GM19328 (cell line): Measurements from ENCODE around the gene MALRD1.

Experiments
- ATAC-seq: cut with Tn5 transposase; IDR thresholded peaks from one replicate; pipeline ENCODE4 v1.9.1; 2021; ENCODE audit warnings: mild to moderate bottlenecking, moderate library complexity; ENCODE audit not compliant: unreplicated experiment

Gene MALRD1

DNA sequence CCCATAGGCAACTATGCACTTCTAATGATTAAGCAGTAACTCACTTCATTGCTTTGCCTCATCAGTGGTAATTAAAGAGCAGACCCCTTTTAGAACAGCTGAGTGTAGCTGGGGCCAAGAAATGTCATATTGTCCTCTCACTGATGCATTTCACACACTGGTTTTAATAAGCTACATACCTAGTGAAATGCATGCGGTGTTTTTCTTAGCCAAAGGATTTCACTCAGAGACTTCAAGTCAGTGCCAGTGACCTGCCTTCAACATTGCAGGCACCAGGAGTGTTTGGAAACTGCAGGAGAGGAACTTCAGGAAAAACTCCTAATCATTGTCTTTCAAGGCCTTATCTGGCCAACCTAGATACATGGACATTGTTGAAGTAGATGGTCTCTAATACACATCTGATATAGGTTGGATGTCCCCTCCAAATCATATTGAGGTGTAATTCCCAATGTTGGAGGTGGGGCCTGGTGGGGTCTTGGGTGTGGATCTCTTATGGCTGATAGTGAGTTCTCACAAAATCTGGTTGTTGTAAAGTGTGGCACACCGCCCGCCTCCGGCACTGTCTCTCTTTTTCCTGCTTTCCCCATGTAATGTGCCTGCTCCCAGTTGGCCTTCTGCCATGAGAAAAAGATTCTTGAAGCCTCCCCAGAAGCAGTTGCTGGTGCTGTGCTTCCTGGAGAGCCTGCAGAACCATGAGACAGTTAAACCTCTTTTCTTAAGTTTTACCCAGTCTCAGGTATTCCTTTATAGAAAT is 515.0 kb downstream of the MALRD1 start:
- no peak for ATAC-seq

DNA sequence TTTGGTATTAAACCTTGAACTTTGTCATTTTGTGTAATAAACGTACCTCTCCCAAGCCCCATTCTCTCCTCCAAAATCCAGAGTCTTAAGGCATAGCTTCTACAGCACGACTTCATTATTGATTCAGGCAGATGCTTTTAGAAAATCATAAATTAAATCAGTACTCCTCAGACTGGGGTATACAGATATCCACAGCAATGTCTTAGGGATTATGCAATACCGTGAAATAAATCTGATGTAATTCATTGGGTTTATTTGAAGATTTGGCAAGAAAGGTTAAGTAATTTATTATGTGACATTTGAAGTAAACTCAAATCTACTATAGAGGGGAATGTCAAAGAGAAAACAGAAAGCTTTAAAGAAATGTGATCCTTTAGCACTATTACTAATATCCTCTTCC is 521.5 kb downstream of the MALRD1 start:
- no peak for ATAC-seq

DNA sequence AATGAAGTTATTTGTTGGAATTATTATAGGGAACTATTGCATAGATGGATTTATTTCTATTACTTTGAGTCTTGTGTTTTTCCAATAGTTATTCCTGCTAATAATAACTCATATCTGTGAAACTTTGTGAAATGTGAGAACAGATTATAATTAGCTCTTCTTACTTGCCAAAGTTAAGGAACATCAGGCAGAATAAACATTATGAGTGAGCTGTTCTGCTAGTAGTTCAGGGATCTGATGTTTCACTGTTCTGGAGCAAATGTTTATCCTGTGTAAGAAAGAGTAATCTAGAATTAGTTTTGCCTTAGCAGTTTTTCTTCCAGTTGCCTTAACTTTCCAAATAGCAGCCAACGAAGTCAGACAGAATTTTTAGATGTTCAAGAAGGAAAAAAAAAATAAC is 522.4 kb downstream of the MALRD1 start:
- no peak for ATAC-seq

DNA sequence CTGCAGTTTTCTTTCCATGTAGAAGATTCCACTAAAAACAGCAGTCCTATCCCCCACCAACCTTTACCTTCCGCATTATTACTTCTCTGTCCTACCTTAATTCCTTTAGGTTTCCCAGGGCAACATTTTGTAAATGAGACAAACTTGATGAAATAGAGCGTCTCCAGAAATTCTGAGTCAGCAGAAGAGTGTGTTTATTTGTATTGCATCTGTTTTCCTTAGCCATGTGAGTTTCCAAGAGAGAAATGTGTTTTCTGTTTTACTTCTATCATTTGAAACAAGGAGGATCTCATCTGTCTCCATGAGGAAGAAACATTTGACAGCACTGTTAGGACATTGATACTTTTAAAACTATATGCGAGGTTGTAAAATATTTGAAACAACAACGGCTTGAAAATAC is 523.5 kb downstream of the MALRD1 start:
- ATAC-seq = no peak

DNA sequence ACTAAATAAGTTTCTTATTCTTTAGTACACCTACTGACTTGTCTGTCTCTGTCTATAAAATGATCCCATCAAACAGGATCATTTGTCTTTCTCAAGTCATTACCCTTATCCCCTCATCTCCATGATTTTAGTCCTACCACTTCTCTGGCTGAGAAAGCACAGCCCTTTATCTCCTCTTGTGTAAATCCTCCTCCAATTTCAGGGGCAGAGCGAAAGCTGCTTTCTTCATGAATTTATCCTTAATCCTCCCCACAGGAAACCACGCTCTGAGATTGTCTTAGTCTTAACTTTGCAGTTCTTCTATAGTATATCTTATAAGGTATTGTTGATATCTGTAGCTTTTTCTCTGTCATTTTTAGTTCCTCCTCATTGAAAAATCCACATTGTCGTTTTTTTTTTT is 528.0 kb downstream of the MALRD1 start:
- no peak for ATAC-seq

DNA sequence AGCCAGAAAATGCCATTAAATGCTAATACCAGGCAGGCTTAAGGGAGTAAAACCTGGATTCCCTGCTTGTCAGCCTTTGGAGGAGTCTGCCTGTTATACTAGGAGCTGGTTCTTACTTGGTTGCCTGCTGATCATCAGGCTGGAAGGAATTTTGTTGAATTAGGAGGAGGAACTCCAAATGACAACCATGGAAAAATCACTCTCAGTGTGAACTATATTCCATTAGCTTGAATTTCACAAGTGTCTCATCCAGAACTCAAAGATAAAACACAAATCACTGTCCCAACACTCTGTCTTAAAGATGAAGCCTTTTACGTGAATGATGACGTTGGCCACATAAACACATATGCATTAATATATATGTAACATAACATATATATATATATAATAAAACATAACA is 528.8 kb downstream of the MALRD1 start:
- ATAC-seq = no peak

DNA sequence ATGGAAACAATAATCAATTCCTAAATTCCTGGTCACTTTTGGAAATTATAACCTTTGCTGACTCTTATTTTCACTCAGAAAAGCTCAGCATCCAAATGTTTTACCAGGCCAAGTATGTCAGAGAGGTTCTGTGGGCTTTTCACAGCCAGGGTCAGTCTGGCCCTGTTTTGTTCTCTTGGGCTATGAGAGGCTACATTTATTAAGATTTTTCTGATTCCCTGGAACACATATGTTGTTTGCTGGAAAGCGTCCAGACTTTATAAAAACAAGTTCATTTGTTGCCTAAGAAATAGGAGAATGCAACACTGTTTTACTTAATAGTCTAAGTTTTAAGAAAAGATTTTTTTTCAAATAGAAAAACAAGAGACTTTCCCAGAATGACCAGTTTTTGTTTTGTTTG is 529.2 kb downstream of the MALRD1 start:
- ATAC-seq = no peak

DNA sequence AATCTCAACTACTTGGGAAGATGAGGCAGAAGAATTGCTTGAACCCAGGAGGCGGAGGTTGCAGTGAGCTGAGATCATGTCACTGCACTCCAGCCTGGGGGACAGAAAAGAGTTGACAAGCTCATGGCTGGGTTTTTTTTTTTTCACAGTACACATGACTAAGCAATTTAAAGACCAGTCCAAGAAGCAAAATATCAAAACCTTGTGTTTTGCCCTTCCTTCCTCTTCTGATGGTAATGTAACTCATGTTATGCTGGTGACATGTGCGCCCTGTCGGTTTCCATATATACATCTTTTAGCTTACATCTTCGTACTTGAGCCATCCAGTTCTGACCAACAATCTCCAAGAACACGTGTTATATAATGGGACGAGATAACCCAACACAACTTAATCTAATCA is 530.0 kb downstream of the MALRD1 start:
- ATAC-seq = no peak

DNA sequence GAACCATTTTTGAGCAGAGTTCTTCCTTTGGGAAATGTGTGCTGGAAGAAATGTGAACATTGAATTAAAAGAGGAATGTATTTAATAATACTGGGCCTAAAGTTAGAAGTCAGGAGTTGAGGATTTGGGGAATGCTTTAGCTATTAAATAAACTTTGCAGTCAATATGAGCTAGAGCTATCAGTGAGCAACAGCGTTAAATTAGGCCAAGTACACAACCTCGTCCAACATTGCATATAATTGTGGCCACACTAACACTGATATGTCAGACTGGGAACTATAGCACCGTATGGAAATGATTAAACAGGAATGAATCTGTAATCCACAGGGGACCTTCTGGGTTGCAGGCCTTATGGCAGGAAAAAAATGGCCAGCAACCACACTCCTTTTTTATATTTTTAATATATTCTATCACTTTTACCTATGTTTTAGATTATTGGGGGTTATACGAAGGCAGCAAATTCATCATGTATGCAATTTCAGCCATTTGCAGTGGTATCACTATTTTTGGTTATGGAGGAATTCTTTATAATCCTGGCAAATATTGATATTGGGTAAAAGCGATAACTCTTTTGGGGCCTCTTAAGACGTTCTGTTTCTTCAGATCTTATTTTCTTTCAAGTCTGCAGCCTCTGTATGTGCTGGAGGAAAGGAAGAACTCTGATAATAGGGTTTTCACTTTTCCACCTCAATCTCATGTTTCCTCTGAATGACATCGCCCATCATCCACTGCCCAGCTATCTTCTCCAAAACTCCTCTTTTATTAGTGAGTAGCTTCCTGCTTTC is 531.4 kb downstream of the MALRD1 start:
- no peak for ATAC-seq

DNA sequence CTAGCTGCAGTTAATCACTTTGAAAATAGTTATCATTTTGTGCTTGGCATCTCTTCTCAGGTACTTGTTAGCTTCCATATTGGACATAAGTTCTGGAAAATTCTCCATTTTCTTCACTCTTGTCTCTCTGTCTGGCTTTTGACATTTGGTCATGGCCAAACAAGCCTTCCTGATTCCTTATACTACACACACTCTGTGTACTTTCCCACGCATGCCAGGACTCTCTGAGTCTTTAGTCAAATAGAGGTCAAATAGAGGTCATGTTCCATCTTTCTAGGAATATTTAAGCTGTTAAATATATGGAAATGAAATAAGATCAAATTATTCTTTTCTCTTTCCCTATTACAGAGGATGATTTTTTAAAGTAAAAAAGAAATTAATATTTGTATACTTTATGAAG is 532.1 kb downstream of the MALRD1 start:
- no peak for ATAC-seq

DNA sequence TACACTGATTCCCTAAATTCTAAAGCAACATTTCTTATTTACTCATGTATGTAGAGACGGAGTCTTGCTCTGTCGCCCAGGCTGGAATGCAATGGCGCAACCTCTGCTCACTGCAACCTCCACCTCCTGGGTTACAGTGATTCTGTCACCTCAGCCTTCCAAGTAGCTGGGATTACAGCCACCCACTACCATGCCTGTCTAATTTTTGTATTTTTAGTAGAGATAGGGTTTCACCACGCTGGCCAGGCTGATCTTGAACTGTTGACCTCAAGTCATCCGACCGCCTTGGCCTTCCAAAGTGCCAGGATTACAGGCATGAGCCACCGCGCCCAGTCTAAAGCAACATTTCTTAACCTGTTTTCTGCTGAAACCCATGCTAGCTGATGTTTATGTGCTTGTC is 540.0 kb downstream of the MALRD1 start:
- ATAC-seq = no peak

DNA sequence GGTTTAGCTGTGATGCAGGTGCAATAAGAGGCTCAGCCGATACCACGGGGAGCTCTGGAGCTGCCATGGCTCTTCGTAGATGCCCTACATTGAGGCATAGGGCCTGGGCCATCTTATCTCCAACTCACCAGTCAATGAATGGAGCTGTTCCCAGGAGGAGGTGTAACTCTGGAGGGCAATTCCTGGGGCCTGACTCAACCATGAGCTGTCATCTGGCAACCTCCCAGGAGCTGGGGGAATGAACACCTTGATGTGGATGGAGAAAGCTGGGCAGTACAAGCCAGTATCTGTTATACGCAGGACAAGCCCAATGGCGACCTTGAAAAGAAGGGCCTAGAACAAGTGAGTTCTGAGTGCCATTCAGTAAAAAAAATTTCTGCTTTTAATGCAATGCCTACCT is 543.7 kb downstream of the MALRD1 start:
- ATAC-seq = no peak

DNA sequence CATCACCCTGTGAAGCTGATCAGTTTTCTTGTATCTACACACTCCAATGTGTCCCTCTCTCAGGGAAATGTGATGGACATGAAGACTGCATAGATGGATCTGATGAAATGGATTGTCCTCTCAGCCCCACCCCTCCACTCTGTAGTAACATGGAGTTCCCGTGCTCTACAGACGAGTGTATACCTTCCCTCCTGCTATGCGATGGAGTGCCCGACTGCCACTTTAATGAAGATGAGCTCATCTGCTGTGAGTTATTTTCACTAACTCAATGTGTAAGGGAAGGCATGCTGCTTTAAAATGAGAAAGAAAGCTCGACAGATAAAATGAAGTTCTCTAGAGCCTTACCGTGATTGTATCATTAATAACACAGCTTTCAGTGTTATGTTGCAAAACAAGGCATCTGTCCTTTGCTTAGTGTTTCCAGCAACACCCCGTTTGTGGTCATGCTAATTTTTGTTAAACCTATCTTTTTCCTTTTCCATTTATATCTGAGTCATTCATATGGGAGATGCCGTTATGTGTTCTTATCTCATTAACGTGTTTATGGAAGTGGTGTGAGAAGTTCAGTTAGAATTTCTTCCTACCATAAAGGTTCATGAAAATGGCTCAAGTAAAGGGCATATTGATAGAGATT is 546.7 kb downstream of the MALRD1 start:
- ATAC-seq = no peak

DNA sequence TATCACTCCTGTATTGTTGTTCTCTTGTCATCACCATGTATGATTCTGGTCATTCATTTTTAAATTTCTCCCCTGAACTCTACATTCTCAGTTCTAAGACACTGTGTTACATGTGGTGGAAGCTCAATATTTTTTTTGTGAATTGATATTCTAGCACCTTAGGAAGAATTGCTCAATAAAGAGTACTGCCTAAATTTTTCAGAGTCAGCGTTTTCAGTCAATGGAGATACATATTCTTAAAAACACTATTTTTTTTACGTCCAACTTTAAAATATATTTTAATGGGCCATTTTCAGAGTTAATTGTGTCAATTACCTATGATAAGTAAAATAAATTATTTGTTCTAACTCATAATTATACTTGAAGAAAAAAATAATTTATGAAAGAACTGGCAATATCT is 557.2 kb downstream of the MALRD1 start:
- ATAC-seq = no peak

DNA sequence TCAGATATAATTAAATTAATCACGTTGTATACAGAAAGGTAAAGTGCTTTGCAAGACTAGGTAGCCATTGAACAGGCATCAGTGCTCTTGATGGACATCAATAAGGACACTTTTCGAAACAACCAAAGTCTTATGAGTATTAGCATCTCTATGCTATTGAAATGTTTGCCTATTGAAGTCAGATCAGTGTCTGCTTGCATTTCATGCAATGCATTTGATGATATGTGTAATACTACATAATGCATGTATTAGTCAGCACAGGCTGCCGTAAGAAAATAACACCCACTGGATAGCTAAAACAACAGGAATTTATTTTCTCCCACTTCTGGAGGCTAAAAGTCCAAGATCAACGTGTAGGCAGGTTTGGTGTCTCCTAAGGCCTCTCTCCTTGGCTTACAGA is 558.4 kb downstream of the MALRD1 start:
- no peak for ATAC-seq

DNA sequence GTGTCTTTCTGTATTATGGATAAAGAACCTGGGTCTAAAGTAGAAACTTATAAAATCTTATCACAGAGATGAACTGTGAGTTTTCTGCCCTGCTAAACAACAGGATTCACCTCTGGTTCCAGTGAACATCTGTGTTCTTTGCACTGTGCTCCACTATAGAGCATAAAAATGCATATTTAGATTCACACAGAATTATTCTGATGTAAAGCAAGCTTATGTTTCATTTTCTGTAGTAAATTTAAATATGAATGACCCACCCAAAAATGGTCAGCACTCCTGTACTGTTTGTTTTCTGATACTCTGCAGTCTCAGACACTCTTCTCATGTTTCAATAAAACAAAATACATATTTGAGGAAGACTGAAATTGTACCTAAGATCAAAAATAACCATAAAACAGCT is 563.2 kb downstream of the MALRD1 start:
- no peak for ATAC-seq

DNA sequence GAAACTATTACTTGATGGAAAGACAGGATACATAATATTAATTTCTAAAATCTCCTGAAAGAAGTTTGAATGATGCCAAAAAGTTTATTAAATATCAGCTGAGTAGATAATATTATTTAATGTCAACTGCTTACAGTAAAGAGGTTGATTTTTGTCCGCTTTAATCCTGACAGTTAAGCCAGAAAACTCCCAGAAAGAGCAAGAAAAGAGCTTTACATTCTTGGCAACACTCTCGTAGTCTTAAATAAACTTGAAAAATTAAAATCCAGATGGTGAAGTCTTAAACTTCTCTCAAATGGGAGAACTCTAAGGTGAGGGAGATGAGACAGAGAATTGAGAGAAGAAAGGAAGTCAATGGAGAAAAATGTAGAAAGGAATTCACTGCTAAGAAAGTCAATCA is 568.4 kb downstream of the MALRD1 start:
- no peak for ATAC-seq

DNA sequence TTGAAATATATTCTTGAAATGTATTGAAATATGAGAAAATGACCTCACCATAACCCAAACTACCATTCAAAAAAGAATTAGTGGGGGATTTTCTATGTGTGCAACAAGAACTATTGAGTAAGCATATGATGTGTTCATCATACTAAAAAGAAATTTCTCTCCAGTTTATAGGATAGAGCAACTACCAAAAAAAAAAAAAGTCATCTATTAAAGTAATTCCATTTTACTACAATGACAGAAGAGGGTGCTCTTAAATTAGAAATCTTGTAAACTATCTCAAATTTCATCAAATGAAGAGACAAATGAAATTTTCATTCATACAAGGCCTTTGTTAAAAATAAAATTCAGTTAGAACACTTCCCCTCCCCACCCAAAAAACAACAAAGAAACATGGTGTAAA is 572.2 kb downstream of the MALRD1 start:
- ATAC-seq = no peak

DNA sequence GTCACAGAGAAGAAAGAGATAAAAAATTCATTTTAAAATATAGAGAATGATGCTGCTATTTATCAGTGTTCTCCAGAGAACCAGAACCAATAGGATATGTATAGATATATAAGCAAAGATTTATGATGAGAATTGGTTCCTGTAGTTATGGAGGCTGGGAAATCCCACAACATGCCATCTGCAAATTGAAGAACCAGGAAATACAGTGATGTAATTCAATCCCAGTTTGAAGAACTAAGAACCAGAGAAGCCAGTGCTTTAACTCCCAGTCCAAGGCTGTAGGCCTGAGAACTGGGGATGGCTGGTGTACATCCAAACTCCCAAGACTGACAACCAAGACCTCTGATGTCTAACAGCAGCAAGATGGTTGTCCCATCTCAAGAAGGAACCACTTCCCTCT is 574.7 kb downstream of the MALRD1 start:
- ATAC-seq = no peak

DNA sequence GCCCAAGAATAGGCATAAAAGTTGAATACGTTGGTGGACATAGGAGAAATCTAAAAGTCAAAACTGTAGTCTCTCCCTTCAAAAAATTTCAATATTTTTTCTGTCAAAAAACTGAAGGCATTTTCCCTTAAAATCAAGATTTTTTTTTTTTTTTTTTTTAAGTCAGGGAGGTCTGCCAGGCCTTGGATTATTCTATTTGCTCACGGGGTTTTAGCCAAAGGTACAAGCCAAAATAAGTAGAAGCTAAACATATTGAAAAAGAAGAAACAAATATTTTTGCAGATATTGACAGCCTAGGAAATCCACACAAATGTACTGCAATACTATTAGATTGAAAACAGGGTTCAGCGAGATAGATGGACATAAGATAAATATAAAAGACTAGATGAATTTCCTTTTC is 577.6 kb downstream of the MALRD1 start:
- ATAC-seq = no peak

DNA sequence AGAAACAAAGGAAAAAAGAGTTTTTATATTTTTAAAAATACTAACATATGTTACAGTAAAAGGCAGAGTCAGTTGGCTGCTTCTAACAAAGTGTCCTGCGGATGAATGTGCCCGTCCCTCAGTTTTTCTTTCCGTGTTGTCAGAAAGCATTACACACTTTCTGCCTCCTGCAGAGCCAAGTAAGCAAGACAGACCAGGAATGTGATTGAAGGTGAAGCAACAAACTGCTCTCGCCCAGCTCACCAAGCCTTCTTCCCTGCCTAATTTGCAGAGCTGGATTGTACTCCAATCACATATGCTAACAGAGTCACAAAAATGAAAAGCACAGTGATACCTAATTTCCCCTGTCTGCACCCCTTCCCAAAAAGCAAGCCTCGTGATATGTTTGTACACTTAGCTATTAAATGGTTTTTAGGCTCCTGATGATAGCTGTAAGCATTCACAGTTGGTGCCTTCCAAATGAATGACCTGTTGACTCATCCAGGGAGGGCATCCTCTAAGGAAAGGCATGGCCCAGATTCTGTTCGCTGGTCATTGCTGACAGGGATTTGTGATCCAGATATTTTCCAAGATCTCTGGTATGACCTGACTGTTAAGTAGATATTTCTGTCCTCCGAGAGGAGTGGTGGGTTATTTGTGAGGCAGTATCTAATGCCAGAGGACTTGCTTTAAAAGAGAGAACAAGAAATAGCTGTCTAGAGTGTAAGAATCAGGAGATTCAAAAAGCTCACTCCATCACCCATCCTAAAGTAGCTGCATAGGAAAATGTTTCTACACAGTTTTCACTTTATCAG is 580.4 kb downstream of the MALRD1 start:
- ATAC-seq = no peak
